SK-N-SH (cell line): ENCODE data around the gene ZNF467. TPM values are rescaled to one million over a fixed set of nuclear protein-coding genes. Genes with fewer than 3 reads are reported as not detected.
A peak's percentile ranks its signal among the peaks of the same experiment; 100 is the strongest.

Experiments used
- CTCF ChIA-PET: fragments of 300-600, 350-600 bp; formaldehyde crosslinking; extraction: SDS; loops from one replicate; lab custom pipeline; 2021; lab: Yijun Ruan, JAX
- POLR2A ChIA-PET: fragments of 350-600 bp; sonication (Branson Sonifier 250); formaldehyde crosslinking; extraction: SDS; loops from one replicate; lab custom pipeline; 2020; ENCODE audit warnings: antibody characterized with exemption, inconsistent platforms; lab: Yijun Ruan, JAX
- DNase-seq: peaks from one replicate; pipeline ENCODE4 v3.0.0; 2012
- H2AFZ ChIP-seq: fragments of 200-600 bp; sonication (generic); 2 replicates; pipeline ENCODE4 v1.8.1; 2016; ENCODE audit warnings: antibody characterized with exemption, mild to moderate bottlenecking, low read depth
- H3F3A ChIP-seq: fragments of 200-600 bp; sonication (generic); replicated peaks from 2 replicates; pipeline ENCODE3; 2016; ENCODE audit warnings: antibody characterized with exemption, mild to moderate bottlenecking; ENCODE audit not compliant: insufficient read depth
- H3K27ac ChIP-seq, 2 experiments: fragments of 200-500 bp in 1 of 2; fragments of 200-600 bp in 1 of 2; sonication (Bioruptor generic) in 1 of 2; sonication (generic), shearing (Covaris generic) in 1 of 2; 2 replicates each; pipeline versions ENCODE4 v1.5.1 to v1.6.1; 2014 to 2016; ENCODE audit warnings: low read depth in 2 of 2, inconsistent platforms in 1 of 2, low read length in 1 of 2, mild to moderate bottlenecking in 1 of 2, mixed read lengths in 1 of 2
- H3K27me3 ChIP-seq: fragments of 200-600 bp; sonication (generic), shearing (Covaris generic); 2 replicates; pipeline ENCODE4 v1.6.1; 2016; ENCODE audit warnings: mixed run types; ENCODE audit not compliant: insufficient read depth
- H3K36me3 ChIP-seq, 2 experiments: fragments of 200-500 bp in 1 of 2; fragments of 200-600 bp in 1 of 2; sonication (Bioruptor generic) in 1 of 2; sonication (generic) in 1 of 2; replicated peaks in 1 of 2; 2 replicates each; pipeline versions ENCODE3 to v1.5.1; 2014 to 2016; ENCODE audit warnings: low read length in 1 of 2, mild to moderate bottlenecking in 1 of 2; ENCODE audit not compliant: insufficient read depth in 2 of 2, control insufficient read depth in 1 of 2
- H3K4me1 ChIP-seq, 2 experiments: fragments of 200-500 bp in 1 of 2; fragments of 200-600 bp in 1 of 2; sonication (Bioruptor generic) in 1 of 2; sonication (generic), shearing (Covaris generic) in 1 of 2; 2 replicates each; pipeline versions ENCODE4 v1.5.1 to v1.6.1; 2014 to 2016; ENCODE audit warnings: low read depth in 1 of 2, low read length in 1 of 2, mixed run types in 1 of 2; ENCODE audit not compliant: insufficient read depth in 2 of 2, control insufficient read depth in 1 of 2
- H3K4me2 ChIP-seq: fragments of 200-600 bp; sonication (generic), shearing (Covaris generic); 2 replicates; pipeline ENCODE4 v1.6.1; 2017; ENCODE audit warnings: mixed run types
- H3K4me3 ChIP-seq, 2 experiments: fragments of 200-500 bp in 1 of 2; fragments of 200-600 bp in 1 of 2; sonication (Bioruptor generic) in 1 of 2; sonication (generic), shearing (Covaris generic) in 1 of 2; 2 replicates each; pipeline versions ENCODE4 v1.5.1 to v1.8.1; 2014 to 2016; ENCODE audit warnings: low read depth in 2 of 2, inconsistent platforms in 1 of 2, low read length in 1 of 2, mild to moderate bottlenecking in 1 of 2, mixed read lengths in 1 of 2, moderate library complexity in 1 of 2
- H3K79me2 ChIP-seq: fragments of 200-600 bp; sonication (generic); 2 replicates; pipeline ENCODE4 v1.8.1; 2017; ENCODE audit warnings: mild to moderate bottlenecking; ENCODE audit not compliant: insufficient read depth
- H3K9ac ChIP-seq: fragments of 200-600 bp; sonication (generic); 2 replicates; pipeline ENCODE4 v1.6.1; 2017; ENCODE audit warnings: mixed run types
- H3K9me2 ChIP-seq: fragments of 200-600 bp; sonication (generic); 2 replicates; pipeline ENCODE4 v1.6.1; 2017; ENCODE audit warnings: mixed run types
- H3K9me3 ChIP-seq: fragments of 200-600 bp; sonication (generic); 2 replicates; pipeline ENCODE4 v1.6.1; 2017; ENCODE audit warnings: mixed run types, mild to moderate bottlenecking, moderate library complexity
- H4K20me1 ChIP-seq: fragments of 200-600 bp; sonication (generic); 2 replicates; pipeline ENCODE4 v1.6.1; 2017; ENCODE audit warnings: mild to moderate bottlenecking, mixed run types; ENCODE audit not compliant: insufficient read depth
- CHD2 ChIP-seq: fragments of 150-350 bp; IDR thresholded peaks from 2 replicates; pipeline ENCODE4 v1.6.1; 2018; ENCODE audit warnings: low read length; ENCODE audit not compliant: partially characterized antibody
- CTCF ChIP-seq: fragments of 200-600 bp; sonication (generic); IDR thresholded peaks from 2 replicates; pipeline ENCODE4 v1.6.1; 2017; ENCODE audit warnings: antibody characterized with exemption, mild to moderate bottlenecking, moderate library complexity
- EZH2phosphoT487 ChIP-seq: fragments of 200-600 bp; sonication (generic); IDR thresholded peaks from 2 replicates; pipeline ENCODE4 v1.6.1; 2017; ENCODE audit warnings: low read depth, mixed run types, mild to moderate bottlenecking, antibody characterized with exemption, moderate library complexity, borderline replicate concordance
- FOXM1 ChIP-seq: IDR thresholded peaks from 2 replicates; pipeline ENCODE4 v1.4.0; 2012; ENCODE audit warnings: low read depth, mild to moderate bottlenecking
- GABPA ChIP-seq: IDR thresholded peaks from 2 replicates; pipeline ENCODE4 v1.4.0; 2012; ENCODE audit warnings: low read depth, mild to moderate bottlenecking
- GATA2 ChIP-seq: sonication (generic); formaldehyde crosslinking; IDR thresholded peaks from 2 replicates; pipeline ENCODE4 v1.5.0; 2020; ENCODE audit warnings: mild to moderate bottlenecking, missing genetic modification reagents
- MAX ChIP-seq: IDR thresholded peaks from 2 replicates; pipeline ENCODE4 v1.4.0; 2012; ENCODE audit warnings: low read depth
- MEF2A ChIP-seq: IDR thresholded peaks from 2 replicates; pipeline ENCODE4 v1.4.0; 2012; ENCODE audit warnings: low read depth, borderline replicate concordance
- MXI1 ChIP-seq: IDR thresholded peaks from 2 replicates; pipeline ENCODE4 v1.6.1; 2012; ENCODE audit warnings: mild to moderate bottlenecking, low read depth, low read length, improper control_type of control experiment
- NRF1 ChIP-seq: IDR thresholded peaks from 2 replicates; pipeline ENCODE4 v1.6.1; 2012; ENCODE audit warnings: low read depth, mild to moderate bottlenecking, low read length
- PBX3 ChIP-seq: IDR thresholded peaks from 2 replicates; pipeline ENCODE4; 2012
- RAD21 ChIP-seq: IDR thresholded peaks from 2 replicates; pipeline ENCODE4 v1.6.1; 2012; ENCODE audit warnings: mild to moderate bottlenecking, low read length
- RCOR1 ChIP-seq: fragments of 150-350 bp; IDR thresholded peaks from 2 replicates; pipeline ENCODE4 v1.6.1; 2017; ENCODE audit warnings: antibody characterized with exemption, low read length
- REST ChIP-seq: IDR thresholded peaks from 2 replicates; pipeline ENCODE4 v1.6.1; 2012; ENCODE audit warnings: mild to moderate bottlenecking, low read depth, low read length, moderate library complexity
- RFX5 ChIP-seq: IDR thresholded peaks from 2 replicates; pipeline ENCODE4 v1.6.1; 2012; ENCODE audit warnings: mild to moderate bottlenecking, improper control_type of control experiment, low read length
- RXRA ChIP-seq: IDR thresholded peaks from 2 replicates; pipeline ENCODE4 v1.4.0; 2012; ENCODE audit warnings: low read depth, mild to moderate bottlenecking, borderline replicate concordance
- SMC3 ChIP-seq: IDR thresholded peaks from 2 replicates; pipeline ENCODE4 v1.6.1; 2012; ENCODE audit warnings: low read depth, low read length, improper control_type of control experiment
- USF1 ChIP-seq: IDR thresholded peaks from 2 replicates; pipeline ENCODE4 v1.4.0; 2012; ENCODE audit warnings: low read depth, borderline replicate concordance
- YY1 ChIP-seq: IDR thresholded peaks from 2 replicates; pipeline ENCODE4 v1.4.0; 2012; ENCODE audit warnings: low read depth, mild to moderate bottlenecking
- ZBTB33 ChIP-seq: IDR thresholded peaks from 2 replicates; pipeline ENCODE4 v1.4.0; 2012; ENCODE audit warnings: low read depth, borderline replicate concordance
- WGBS: methylation state at CpG from one replicate; pipeline ENCODE4 v1.1.6; 2017; ENCODE audit warnings: low lambda C conversion rate; 5-methylcytosine and 5-hydroxymethylcytosine counted together
- polyA plus RNA-seq, 3 experiments: library from polyadenylated mRNA; depleted of rRNA; stranded (reverse); fragments of >200 nt; gene quantifications; 2 replicates each; pipeline ENCODE4 v1.2.3, GENCODE V29; 2012

Gene ZNF467
- polyA plus RNA-seq, 1 of the 3 experiments (the other 2 are of a cell fraction) = 4.1 TPM

GRCh38 chr7:149742075-149742701 is 31.2 kb downstream of the ZNF467 start:
- H3K4me2 ChIP-seq = peak overlapping the region; percentile 85
- H3K27ac ChIP-seq = peak overlapping the region in 1 of 2 experiments; percentile 17; a peak in 2 of 4 replicates
- peak overlapping the region; percentile 93 for H2AFZ ChIP-seq
- no peaks in the 10 kb centered on the region for H3K79me2 ChIP-seq
- H4K20me1 ChIP-seq = no peaks in the 10 kb centered on the region
- peak overlapping the region; percentile 45 to 56 for H3K4me3 ChIP-seq
- TF ChIP-seq RAD21 (peak; percentile 90), ZBTB33 (no peak), NRF1 (no peak), YY1 (no peak), RFX5 (0 out of 2 replicates have a peak, but pooled peaks have one; percentile 35), MXI1 (0 out of 2 replicates have a peak, but pooled peaks have one; percentile 17), USF1 (no peak), MAX (no peak), EZH2phosphoT487 (no peak), FOXM1 (no peak), CHD2 (peak; percentile 22), PBX3 (no peak), RCOR1 (no peak), CTCF (peak; percentile 98), SMC3 (peak; percentile 88), MEF2A (no peak), GATA2 (CRISPR knock-in tag) (no peak), GABPA (no peak), RXRA (no peak), REST (no peak)
- peaks cover 30% of the 10 kb centered on the region for H3K27me3 ChIP-seq
- H3K36me3 ChIP-seq = no peaks in the 10 kb centered on the region
- ChIA-PET CTCF (interaction anchor here (0.5 to 3.4 kb wide), 92 partner anchors 8 to 595 kb away, joined by 3 to 51 read pairs (median 5); partner anchors contain the start of genes ZNF282, ZNF467 and ZNF783), POLR2A (interaction anchor here (0.9 to 1.0 kb wide), 2 partner anchors 27 to 118 kb away, joined by 3 read pairs; no protein-coding TSS in a partner anchor)
- no peaks in the 10 kb centered on the region for H3K9me2 ChIP-seq
- under 1% methylated on average over 17 of the region's 17 CpGs for WGBS
- peaks cover 0 to 11% of the 10 kb centered on the region in 2 experiments; a peak in 1 of 4 replicates for H3K4me1 ChIP-seq
- no peaks in the 10 kb centered on the region for H3K9me3 ChIP-seq
- H3K9ac ChIP-seq = no peak overlapping the region
- peak; percentile 92 for DNase-seq
- H3F3A ChIP-seq = no peaks in the 10 kb centered on the region
